Hepatocyte (in vitro differentiated cells): ENCODE data around the gene GXYLT2.

Source experiments
- CTCF ChIP-seq: fragments of 200-600 bp; sonication (generic); IDR thresholded peaks from 2 replicates; pipeline ENCODE4 v1.5.1; 2016; ENCODE audit warnings: antibody characterized with exemption, mild to moderate bottlenecking; ENCODE audit not compliant: poor library complexity
- EZH2 ChIP-seq: fragments of 200-600 bp; sonication (generic); IDR thresholded peaks from 2 replicates; pipeline ENCODE4 v1.6.1; 2016; ENCODE audit warnings: antibody characterized with exemption, mild to moderate bottlenecking, borderline replicate concordance
- EZH2phosphoT487 ChIP-seq: fragments of 200-600 bp; sonication (generic); IDR thresholded peaks from one replicate; pipeline ENCODE4 v1.6.1; 2018; ENCODE audit warnings: antibody characterized with exemption, mild to moderate bottlenecking, low read depth, moderate library complexity; ENCODE audit not compliant: unreplicated experiment, severe bottlenecking

GRCh38 chr3:72904163-72904562 is 16.3 kb downstream of the GXYLT2 start:
- no peak for TF ChIP-seq EZH2phosphoT487
- TF ChIP-seq CTCF, result no peak
- no peak for TF ChIP-seq EZH2
